Endothelial cell of umbilical vein (primary cell): Measurements from ENCODE around the gene PTCD3.

Experiments
- EZH2 ChIP-seq: IDR thresholded peaks from 2 replicates; pipeline ENCODE4 v1.6.1; 2012; ENCODE audit warnings: borderline replicate concordance, low read depth, mild to moderate bottlenecking, moderate library complexity, low read length, inconsistent platforms; ENCODE audit not compliant: severe bottlenecking
- FOS ChIP-seq: IDR thresholded peaks from 2 replicates; pipeline ENCODE4 v1.6.1; 2011; ENCODE audit warnings: mild to moderate bottlenecking, low read length, moderate library complexity, borderline replicate concordance; ENCODE audit not compliant: insufficient read depth
- POLR2A ChIP-seq: IDR thresholded peaks from 2 replicates; pipeline ENCODE4 v1.6.1; 2012; ENCODE audit warnings: low read depth, mild to moderate bottlenecking, control low read depth, low read length
- TF ChIP-seq, protein P1 (sequence below), 2 donors: IDR thresholded peaks; 1 replicate in 1 of 2; 2 replicates in 1 of 2; pipeline ENCODE4 v1.5.1; 2011; ENCODE audit warnings: low read length in 2 of 2, mild to moderate bottlenecking in 2 of 2, moderate library complexity in 2 of 2, control low read depth in 1 of 2, inconsistent platforms in 1 of 2, low read depth in 1 of 2; ENCODE audit not compliant: insufficient read depth in 1 of 2; ENCODE audit errors: extremely low read depth in 1 of 2

DNA sequence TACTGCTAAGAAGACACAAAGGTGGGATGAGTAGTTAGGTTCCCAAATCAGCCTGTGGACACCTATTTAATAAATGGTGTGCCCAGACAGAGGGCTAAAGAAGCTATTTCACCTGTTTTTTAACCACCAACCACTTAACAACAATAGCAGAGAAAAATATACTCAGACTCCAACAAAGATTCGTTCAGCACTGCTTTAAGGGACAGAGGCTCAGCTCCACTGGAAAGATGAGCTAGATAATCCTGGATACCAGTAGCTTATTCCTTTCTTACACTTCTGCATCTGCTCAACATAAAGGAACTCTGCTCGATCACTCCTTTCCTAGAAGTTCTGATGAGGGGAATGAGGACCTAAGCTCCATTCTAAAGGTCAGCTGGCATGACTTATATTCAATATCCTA, 44.5 kb downstream of the PTCD3 start:
- TF ChIP-seq FOS (no peak), POLR2A (no peak), EZH2 (no peak)
- TF ChIP-seq, protein P1, sequence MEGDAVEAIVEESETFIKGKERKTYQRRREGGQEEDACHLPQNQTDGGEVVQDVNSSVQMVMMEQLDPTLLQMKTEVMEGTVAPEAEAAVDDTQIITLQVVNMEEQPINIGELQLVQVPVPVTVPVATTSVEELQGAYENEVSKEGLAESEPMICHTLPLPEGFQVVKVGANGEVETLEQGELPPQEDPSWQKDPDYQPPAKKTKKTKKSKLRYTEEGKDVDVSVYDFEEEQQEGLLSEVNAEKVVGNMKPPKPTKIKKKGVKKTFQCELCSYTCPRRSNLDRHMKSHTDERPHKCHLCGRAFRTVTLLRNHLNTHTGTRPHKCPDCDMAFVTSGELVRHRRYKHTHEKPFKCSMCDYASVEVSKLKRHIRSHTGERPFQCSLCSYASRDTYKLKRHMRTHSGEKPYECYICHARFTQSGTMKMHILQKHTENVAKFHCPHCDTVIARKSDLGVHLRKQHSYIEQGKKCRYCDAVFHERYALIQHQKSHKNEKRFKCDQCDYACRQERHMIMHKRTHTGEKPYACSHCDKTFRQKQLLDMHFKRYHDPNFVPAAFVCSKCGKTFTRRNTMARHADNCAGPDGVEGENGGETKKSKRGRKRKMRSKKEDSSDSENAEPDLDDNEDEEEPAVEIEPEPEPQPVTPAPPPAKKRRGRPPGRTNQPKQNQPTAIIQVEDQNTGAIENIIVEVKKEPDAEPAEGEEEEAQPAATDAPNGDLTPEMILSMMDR (IDR thresholded peaks at IDR 0.05; ENCODE audit: extremely low read depth in 1 of 2, insufficient read depth in 1 of 2, low read depth in 1 of 2, low read length in 2 of 2), result no peak
